Fibroblast of pulmonary artery (primary cell): Measurements from ENCODE around the gene TMEM244.

Source experiments
- DNase-seq: peaks from one replicate; pipeline ENCODE4 v3.0.0-alpha.2; 2010; ENCODE audit warnings: low read depth
- H3K4me3 ChIP-seq: replicated peaks from 2 replicates; pipeline ENCODE4 v1.5.1; 2011; ENCODE audit warnings: low read depth, mild to moderate bottlenecking, control low read depth, low read length, moderate library complexity
- TF ChIP-seq, protein P1 (sequence below): IDR thresholded peaks from 2 replicates; pipeline ENCODE4 v1.5.1; 2011; ENCODE audit warnings: mild to moderate bottlenecking, control low read depth, low read length, inconsistent platforms; ENCODE audit errors: missing control alignments

TMEM244 gene

DNA sequence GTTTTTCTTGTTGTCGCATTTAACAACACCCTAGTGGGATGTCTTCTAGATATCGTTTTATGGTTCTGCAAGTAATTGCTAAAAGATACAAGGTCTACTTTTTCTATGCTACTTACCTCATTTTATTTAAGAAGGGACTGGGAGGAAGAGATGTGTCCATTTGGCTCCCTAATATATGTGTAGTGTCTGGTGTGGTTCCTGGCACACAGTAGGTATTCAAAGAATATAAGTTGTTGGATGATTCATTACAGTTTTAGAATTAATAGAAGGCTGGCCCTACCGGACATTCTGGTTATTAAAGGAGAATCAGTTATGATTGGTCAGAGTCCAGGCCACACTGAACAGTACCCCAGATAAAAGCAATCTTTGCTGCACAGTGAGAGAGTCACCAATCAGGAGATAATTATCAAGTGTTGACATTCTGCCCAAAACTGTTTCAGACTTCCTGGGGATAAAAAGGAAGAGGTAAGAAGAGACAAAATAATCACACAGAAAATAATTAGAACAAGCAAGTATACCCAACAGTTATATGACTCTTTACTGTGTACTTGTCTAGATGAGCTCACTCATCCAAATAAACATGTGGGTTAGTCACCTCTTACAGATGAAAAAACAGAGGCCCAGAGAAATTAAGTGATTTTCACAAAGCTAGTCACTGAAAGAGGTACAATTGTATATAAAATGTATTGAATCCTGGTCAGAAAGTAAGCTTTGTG lies 7.0 kb downstream of the TMEM244 start:
- TF ChIP-seq, protein P1, sequence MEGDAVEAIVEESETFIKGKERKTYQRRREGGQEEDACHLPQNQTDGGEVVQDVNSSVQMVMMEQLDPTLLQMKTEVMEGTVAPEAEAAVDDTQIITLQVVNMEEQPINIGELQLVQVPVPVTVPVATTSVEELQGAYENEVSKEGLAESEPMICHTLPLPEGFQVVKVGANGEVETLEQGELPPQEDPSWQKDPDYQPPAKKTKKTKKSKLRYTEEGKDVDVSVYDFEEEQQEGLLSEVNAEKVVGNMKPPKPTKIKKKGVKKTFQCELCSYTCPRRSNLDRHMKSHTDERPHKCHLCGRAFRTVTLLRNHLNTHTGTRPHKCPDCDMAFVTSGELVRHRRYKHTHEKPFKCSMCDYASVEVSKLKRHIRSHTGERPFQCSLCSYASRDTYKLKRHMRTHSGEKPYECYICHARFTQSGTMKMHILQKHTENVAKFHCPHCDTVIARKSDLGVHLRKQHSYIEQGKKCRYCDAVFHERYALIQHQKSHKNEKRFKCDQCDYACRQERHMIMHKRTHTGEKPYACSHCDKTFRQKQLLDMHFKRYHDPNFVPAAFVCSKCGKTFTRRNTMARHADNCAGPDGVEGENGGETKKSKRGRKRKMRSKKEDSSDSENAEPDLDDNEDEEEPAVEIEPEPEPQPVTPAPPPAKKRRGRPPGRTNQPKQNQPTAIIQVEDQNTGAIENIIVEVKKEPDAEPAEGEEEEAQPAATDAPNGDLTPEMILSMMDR: no peak
- no peak overlapping the region for H3K4me3 ChIP-seq
- no peak for DNase-seq

DNA sequence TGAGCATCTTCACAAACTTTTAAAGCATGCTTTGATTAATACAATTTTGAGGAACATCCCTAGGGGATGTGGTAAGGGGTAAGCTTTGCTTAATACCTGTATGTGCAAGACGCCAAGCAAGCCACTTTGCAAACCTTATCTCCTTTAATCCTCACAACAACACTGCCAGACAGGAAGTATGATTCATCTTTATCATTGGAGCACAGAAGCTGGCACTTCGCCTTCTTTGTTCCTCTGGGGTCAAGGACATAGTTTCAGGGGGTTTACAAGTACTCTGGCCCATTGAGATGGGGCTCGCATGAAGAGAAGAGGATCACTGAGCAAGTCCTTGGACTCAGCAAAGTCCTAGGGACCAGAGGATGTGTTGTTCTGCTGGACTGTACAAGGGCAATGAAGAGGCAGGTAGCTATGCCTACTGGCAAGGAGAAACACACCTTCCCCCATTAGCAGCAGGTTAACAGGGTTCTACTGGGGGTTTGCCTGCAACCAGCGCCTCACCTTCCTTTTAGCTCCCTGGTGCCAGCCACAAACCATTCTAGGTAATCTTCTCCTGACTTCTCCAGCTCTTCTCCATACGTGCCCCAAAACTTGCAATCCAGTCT lies 8.8 kb downstream of the TMEM244 start:
- TF ChIP-seq, protein P1: no peak
- peak; percentile 46 for DNase-seq

DNA sequence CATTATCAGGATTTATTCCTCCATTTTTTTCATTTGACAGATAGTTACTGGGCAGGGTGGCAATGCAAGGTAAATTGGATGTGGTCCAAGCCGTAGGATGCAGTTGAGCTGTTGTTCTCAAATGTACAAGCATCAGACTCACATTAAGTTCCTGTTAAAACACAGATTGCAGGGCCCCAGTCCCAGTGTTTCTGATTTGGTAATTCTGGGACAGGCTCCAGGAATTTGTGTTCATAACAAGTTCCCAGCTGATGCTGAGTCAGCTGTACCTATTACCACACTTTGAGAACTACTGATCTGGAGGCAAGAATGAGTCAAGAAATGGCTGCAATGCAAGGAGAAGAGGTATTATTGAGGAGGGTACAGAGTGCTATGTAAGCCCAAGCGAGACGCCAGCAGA lies 11.7 kb downstream of the TMEM244 start:
- TF ChIP-seq, protein P1: no peak
- DNase-seq: peak; percentile 91

More for the DNA sequence above, 8.8 kb downstream of the TMEM244 start:
- H3K4me3 ChIP-seq: no peak overlapping the region

GRCh38 chr6:129846761-129847160 lies 14.4 kb downstream of the TMEM244 start:
- TF ChIP-seq, protein P1: no peak
- no peak overlapping the region for H3K4me3 ChIP-seq
- DNase-seq: no peak

More for the DNA sequence above, 11.7 kb downstream of the TMEM244 start:
- no peak overlapping the region for H3K4me3 ChIP-seq

DNA sequence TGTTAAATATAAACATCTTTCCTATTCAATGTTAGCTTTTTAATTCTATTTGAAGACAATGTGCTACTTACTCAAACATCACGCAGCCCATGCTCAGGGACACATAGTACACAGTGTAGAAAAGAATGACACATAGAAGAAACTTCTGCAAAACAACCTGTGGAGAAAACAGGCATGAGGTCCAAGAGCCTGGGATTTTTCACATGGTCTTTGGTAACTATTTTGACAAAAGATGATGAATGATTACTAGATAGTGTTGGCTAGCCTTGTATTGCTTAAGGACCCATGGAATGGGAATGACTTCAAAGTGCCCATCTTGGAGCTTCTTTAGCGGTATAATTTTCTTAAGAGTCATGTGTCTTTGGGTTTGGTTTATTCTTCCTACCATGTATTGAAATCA lies 15.4 kb downstream of the TMEM244 start:
- DNase-seq: no peak
- H3K4me3 ChIP-seq: no peak overlapping the region
- TF ChIP-seq, protein P1: no peak

DNA sequence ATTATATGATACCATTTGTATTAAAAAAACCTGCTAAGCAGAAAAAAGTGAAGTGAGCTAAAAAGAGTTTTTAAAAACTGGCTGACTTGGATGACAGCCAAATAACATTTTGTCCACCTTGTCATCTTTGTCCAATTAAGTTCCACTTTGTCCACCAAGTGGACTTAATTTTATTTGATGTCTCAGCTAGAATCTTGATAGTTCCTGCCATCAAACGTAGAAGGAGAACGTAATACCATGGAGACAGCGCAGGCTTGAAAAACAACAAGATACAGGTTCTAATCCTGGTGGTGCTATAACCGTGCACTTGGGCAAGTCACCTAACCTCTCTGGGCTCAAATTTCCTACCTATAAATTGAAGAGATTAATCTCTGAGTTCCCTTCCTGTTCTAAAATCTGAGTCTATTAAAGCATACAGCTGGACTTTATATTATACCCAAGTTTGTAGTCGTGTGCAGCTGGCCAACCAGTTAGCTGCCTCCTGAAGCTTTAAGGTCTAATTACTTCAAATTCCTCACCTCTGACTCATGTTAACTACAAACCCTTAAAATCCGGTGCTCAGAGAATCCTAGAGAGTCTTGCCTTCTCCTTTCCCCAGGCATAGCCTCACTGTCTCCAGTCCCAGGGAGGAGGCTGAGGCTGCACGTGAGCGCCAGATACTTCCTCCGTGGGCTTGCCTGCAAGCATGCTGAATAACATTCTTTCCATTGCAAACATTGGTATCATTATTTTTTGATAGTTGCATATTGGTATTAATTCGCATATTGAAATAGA lies 16.8 kb downstream of the TMEM244 start:
- TF ChIP-seq, protein P1: no peak
- H3K4me3 ChIP-seq: no peak overlapping the region
- peak; percentile 54 for DNase-seq
